GM12892 (cell line): ENCODE results near the gene GHR.
A peak's percentile ranks its signal among the peaks of the same experiment; 100 is the strongest.

Experiments
- DNase-seq: peaks from one replicate; pipeline ENCODE4 v3.0.0; 2011; ENCODE audit not compliant: insufficient read length
- FAIRE-seq: peaks from 2 replicates; lab custom pipeline; 2011; peaks lifted over from hg19 to GRCh38; lab: Jason Lieb, UNC
- POLR2A ChIP-seq: IDR thresholded peaks from 2 replicates; pipeline ENCODE4 v1.6.1; 2011; ENCODE audit warnings: low read depth, low read length, control low read depth
- POLR2AphosphoS5 ChIP-seq: IDR thresholded peaks from 2 replicates; pipeline ENCODE4 v1.6.1; 2011; ENCODE audit warnings: low read depth, low read length, control low read depth
- TAF1 ChIP-seq: IDR thresholded peaks from 2 replicates; pipeline ENCODE4 v1.6.1; 2011; ENCODE audit warnings: low read depth, mild to moderate bottlenecking, control low read depth, low read length, borderline replicate concordance

The GHR gene

GRCh38 chr5:42599106-42599505 is 175.9 kb downstream of the GHR start:
- no peak for DNase-seq
- FAIRE-seq: no peak
- TF ChIP-seq POLR2AphosphoS5: no peak
- no peak for TF ChIP-seq POLR2A
- no peak for TF ChIP-seq TAF1

GRCh38 chr5:42600441-42600840 is 177.2 kb downstream of the GHR start:
- FAIRE-seq (no peak), DNase-seq (no peak)
- no peak for TF ChIP-seq POLR2A
- no peak for TF ChIP-seq POLR2AphosphoS5
- TF ChIP-seq TAF1: no peak

- FAIRE-seq (no peak), DNase-seq (no peak)
- TF ChIP-seq POLR2AphosphoS5 (no peak), TAF1 (no peak), POLR2A (no peak)
These were observed 181.0 kb downstream of the GHR start for GRCh38 chr5:42604171-42604711.

GRCh38 chr5:42605490-42605889 is 182.3 kb downstream of the GHR start:
- DNase-seq: no peak
- no peak for FAIRE-seq
- no peak for TF ChIP-seq POLR2A

- FAIRE-seq (no peak), DNase-seq (no peak)
These were observed 183.2 kb downstream of the GHR start for GRCh38 chr5:42606464-42606869.

GRCh38 chr5:42611437-42611836 is 188.2 kb downstream of the GHR start:
- no peak for FAIRE-seq
- TF ChIP-seq TAF1 (no peak), POLR2A (no peak), POLR2AphosphoS5 (no peak)
- DNase-seq: no peak

More at GRCh38 chr5:42606464-42606869, 183.2 kb downstream of the GHR start:
- TF ChIP-seq POLR2AphosphoS5 (no peak), TAF1 (no peak), POLR2A (no peak)

GRCh38 chr5:42612750-42613366 is 189.6 kb downstream of the GHR start:
- no peak for DNase-seq
- no peak for TF ChIP-seq TAF1
- TF ChIP-seq POLR2A: no peak
- TF ChIP-seq POLR2AphosphoS5: no peak
- FAIRE-seq: no peak

- FAIRE-seq: no peak
These were observed 191.3 kb downstream of the GHR start for GRCh38 chr5:42614509-42614908.

GRCh38 chr5:42620579-42621216 is 197.5 kb downstream of the GHR start:
- no peak for FAIRE-seq
- TF ChIP-seq POLR2A (no peak), POLR2AphosphoS5 (no peak), TAF1 (no peak)
- DNase-seq: no peak

More at GRCh38 chr5:42614509-42614908, 191.3 kb downstream of the GHR start:
- DNase-seq: no peak
- TF ChIP-seq POLR2A: no peak
- no peak for TF ChIP-seq TAF1
- no peak for TF ChIP-seq POLR2AphosphoS5

- TF ChIP-seq TAF1: no peak
- TF ChIP-seq POLR2AphosphoS5: no peak
- no peak for TF ChIP-seq POLR2A
- DNase-seq: no peak
- peak; percentile 61 for FAIRE-seq
These were observed 198.0 kb downstream of the GHR start for GRCh38 chr5:42621242-42621641.

- TF ChIP-seq POLR2AphosphoS5: no peak
- TF ChIP-seq POLR2A: no peak
- no peak for TF ChIP-seq TAF1
- FAIRE-seq: no peak
- DNase-seq: no peak
These were observed 198.4 kb downstream of the GHR start for GRCh38 chr5:42621662-42622061.

GRCh38 chr5:42624912-42625311 is 201.7 kb downstream of the GHR start:
- FAIRE-seq (no peak), DNase-seq (no peak)
- no peak for TF ChIP-seq POLR2A

- no peak for FAIRE-seq
- TF ChIP-seq POLR2AphosphoS5 (no peak), TAF1 (no peak), POLR2A (no peak)
These were observed 203.2 kb downstream of the GHR start for GRCh38 chr5:42626462-42626861.

GRCh38 chr5:42628821-42629220 is 205.6 kb downstream of the GHR start:
- TF ChIP-seq TAF1: no peak
- TF ChIP-seq POLR2AphosphoS5: no peak
- TF ChIP-seq POLR2A: no peak
- no peak for DNase-seq
- FAIRE-seq: no peak

More at GRCh38 chr5:42626462-42626861, 203.2 kb downstream of the GHR start:
- no peak for DNase-seq
